Raji (cell line): ENCODE results near the gene FMNL2.

ENCODE experiments used
- POLR2A ChIP-seq: IDR thresholded peaks from 2 replicates; pipeline ENCODE4 v1.6.1; 2011; ENCODE audit warnings: low read depth, low read length, control low read depth; ENCODE audit not compliant: insufficient read depth

Gene FMNL2

DNA sequence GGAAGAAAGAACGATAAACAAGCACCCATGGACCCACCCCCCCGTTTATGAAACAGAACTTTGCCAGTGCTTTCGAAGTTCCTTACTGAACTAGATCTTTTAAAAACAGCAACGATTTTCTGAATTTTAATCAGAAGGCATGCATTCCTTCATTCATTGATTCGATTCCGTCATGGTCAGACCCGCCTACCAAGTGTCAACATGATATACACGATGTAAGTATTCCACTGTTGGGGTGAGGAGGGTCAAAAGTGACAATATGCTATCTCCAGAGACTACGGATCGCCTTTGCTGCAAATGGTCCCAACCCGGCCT lies 316 bp upstream of the FMNL2 start:
- TF ChIP-seq POLR2A = no peak

DNA sequence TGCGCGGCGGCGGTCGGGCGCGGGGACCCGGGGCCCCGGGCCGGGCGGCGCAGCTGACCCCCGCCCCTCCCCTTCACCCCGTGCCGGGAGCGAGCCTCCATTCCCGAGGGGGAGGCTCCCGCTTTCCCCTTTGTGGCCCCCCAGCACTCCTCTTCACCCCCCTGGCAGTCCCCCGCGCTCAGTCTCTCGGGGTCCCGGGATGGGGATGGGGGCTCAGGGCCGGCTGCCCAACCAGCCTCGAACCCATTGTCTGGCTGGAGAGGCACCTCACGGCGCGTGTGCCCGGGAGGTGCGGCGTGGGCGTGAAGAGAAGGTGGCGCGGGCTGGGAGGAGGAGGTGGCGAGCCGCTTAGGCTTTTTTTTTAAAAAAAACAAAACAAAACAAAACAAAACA lies 748 bp downstream of the FMNL2 start:
- no peak for TF ChIP-seq POLR2A

- TF ChIP-seq POLR2A = no peak
Measured at GRCh38 chr2:152336119-152336853, 1.3 kb downstream of the FMNL2 start.

GRCh38 chr2:152336854-152337510 lies 2.0 kb downstream of the FMNL2 start:
- no peak for TF ChIP-seq POLR2A

DNA sequence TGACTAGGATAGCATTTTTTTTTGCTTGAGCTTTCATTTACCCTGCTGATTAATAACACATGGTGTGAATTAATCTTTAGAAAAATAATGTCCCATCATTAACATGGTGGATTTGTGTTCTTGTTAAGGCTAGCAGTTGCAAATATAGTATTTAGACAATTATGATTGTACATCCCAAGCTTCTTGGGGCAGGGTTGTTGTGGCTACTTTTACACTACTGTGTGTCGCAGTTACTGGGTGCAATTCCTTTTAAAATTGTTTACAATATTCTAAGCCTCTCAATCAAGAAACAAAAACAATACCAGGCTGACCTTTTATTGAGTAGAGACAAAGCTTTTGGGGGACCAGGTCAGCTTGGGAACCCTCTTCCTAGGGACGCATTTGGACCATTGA lies 2.5 kb downstream of the FMNL2 start:
- no peak for TF ChIP-seq POLR2A

GRCh38 chr2:152339556-152340286 lies 4.7 kb downstream of the FMNL2 start:
- TF ChIP-seq POLR2A = no peak

DNA sequence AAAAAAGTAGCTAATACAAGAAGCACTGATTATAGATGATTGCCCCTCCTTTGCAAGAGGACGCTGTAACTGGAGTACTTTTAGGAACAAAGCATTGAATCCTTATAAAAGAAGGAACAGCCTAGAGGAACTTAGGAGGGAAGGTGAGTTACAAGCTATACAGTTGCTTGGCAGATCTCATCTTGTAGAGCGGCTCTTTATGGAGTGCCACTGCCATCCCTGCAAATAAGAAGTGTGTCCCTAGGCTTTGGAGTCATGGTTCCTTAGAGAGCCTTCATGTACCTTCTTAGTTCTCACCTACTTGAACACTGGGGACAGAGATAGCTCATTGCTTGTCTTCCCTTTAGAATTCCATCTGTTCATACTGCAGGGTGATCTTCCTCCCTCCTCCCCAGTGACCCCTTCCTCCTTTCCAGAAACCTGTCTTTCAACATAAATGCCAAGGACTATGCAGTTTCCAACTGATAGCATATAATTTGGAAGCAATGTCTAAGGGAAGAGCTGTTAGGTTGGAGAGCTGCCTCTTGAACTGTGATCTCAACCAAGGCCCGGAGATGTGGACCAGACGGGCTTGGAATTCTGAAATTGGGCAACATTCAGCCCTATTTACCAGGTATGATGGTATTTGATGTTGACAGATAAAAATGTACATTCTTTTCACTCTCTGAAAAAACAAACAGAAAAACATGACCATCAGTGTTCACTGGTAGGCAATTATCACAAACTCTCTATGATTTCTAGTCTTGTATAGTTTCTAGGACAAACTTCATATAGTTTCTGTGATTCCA lies 7.5 kb downstream of the FMNL2 start:
- no peak for TF ChIP-seq POLR2A

GRCh38 chr2:152343426-152343825 lies 8.5 kb downstream of the FMNL2 start:
- no peak for TF ChIP-seq POLR2A

GRCh38 chr2:152344579-152345195 lies 9.7 kb downstream of the FMNL2 start:
- no peak for TF ChIP-seq POLR2A

DNA sequence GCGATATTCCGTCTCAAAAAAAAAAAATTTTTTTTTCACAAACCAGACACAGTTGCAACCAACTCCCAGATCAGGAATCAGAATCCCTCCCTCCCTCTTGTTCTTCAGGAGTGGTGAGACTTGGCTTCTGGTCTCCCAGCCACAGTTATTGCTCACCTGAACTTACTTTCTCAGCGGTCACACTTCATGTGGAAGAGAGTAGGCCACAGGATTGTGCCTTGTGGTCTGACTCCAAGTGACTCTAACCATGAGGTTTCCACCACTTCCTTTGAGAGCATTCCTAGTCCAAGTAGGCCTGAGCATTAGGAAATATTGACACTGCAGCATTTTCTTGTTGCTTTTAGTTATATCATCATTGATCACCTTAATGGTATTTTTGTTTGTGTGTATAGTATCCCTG lies 12.1 kb downstream of the FMNL2 start:
- no peak for TF ChIP-seq POLR2A

DNA sequence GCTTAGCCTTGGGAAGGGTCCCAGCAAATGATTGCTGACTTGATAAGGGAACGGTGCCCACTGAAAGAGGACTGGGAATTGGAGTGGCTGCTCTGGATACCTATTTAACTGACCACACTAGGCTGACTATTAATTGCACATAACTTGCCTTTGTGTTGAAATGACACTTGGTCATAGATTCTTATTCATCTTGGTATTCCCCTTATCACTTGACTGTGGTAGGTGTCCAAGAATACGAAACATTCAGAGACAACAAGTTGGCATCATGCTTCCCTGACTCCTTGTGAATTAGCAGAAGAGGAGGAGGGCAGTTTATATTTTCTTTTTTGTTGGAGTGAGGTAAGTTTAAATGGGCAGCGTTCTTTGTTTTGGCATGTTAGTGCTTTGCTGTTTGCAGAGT lies 13.4 kb downstream of the FMNL2 start:
- TF ChIP-seq POLR2A = no peak

GRCh38 chr2:152349416-152349815 lies 14.4 kb downstream of the FMNL2 start:
- TF ChIP-seq POLR2A = no peak

GRCh38 chr2:152350155-152350679 lies 15.2 kb downstream of the FMNL2 start:
- TF ChIP-seq POLR2A = no peak

GRCh38 chr2:152352616-152353015 lies 17.6 kb downstream of the FMNL2 start:
- no peak for TF ChIP-seq POLR2A

GRCh38 chr2:152353364-152353763 lies 18.4 kb downstream of the FMNL2 start:
- no peak for TF ChIP-seq POLR2A
